Keratinocyte (primary cell): ENCODE results near the gene KIAA1217. TPM values are rescaled to one million over a fixed set of nuclear protein-coding genes. Genes with fewer than 3 reads are reported as not detected.

ENCODE experiments used
- DNase-seq: peaks from one replicate; pipeline ENCODE4 v3.0.0-alpha.2; 2011; ENCODE audit warnings: low read depth, missing footprints, low spot score
- FAIRE-seq: peaks from 2 replicates; lab custom pipeline; 2011; peaks lifted over from hg19 to GRCh38; lab: Jason Lieb, UNC
- H2AFZ ChIP-seq: 2 replicates; pipeline ENCODE4 v1.6.0; 2012; ENCODE audit warnings: low read length, control low read depth, inconsistent platforms; ENCODE audit not compliant: control insufficient read depth
- H3K27ac ChIP-seq: 2 replicates; pipeline ENCODE4 v1.5.1; 2011; ENCODE audit warnings: low read length; ENCODE audit not compliant: control insufficient read depth, insufficient read depth
- H3K27me3 ChIP-seq: 3 replicates; pipeline ENCODE4 v1.6.0; 2011; ENCODE audit warnings: low read length; ENCODE audit not compliant: control insufficient read depth, insufficient read depth; ENCODE audit errors: extremely low read depth
- H3K36me3 ChIP-seq, 2 experiments: 2 replicates in 1 of 2; 3 replicates in 1 of 2; pipeline ENCODE4 v1.5.1; 2011; ENCODE audit warnings: low read length in 2 of 2, mild to moderate bottlenecking in 1 of 2; ENCODE audit not compliant: control insufficient read depth in 2 of 2, insufficient read depth in 2 of 2; ENCODE audit errors: extremely low read depth in 1 of 2
- H3K4me1 ChIP-seq: 3 replicates; pipeline ENCODE4 v1.5.1; 2011; ENCODE audit warnings: low read length; ENCODE audit not compliant: control insufficient read depth, insufficient read depth; ENCODE audit errors: extremely low read depth
- H3K4me2 ChIP-seq: 3 replicates; pipeline ENCODE4 v1.6.0; 2011; ENCODE audit warnings: low read depth, low read length; ENCODE audit not compliant: control insufficient read depth, insufficient read depth; ENCODE audit errors: extremely low read depth
- H3K4me3 ChIP-seq, 3 experiments: fragments of 200-600 bp in 1 of 3; sonication (generic) in 1 of 3; 2 replicates in 2 of 3; 3 replicates in 1 of 3; pipeline ENCODE4 v1.5.1; 2011 to 2016; ENCODE audit warnings: low read length in 3 of 3, mild to moderate bottlenecking in 3 of 3, control low read depth in 2 of 3, inconsistent platforms in 1 of 3, low read depth in 1 of 3, mixed read lengths in 1 of 3, mixed run types in 1 of 3, moderate library complexity in 1 of 3; ENCODE audit not compliant: control insufficient read depth in 2 of 3, insufficient read depth in 2 of 3; ENCODE audit errors: extremely low read depth in 1 of 3
- H3K79me2 ChIP-seq: 2 replicates; pipeline ENCODE4 v1.6.0; 2012; ENCODE audit warnings: low read length; ENCODE audit not compliant: control insufficient read depth, insufficient read depth
- H3K9ac ChIP-seq: 3 replicates; pipeline ENCODE4 v1.6.0; 2011; ENCODE audit warnings: low read length; ENCODE audit not compliant: control insufficient read depth, insufficient read depth; ENCODE audit errors: extremely low read depth
- H3K9me1 ChIP-seq: 3 replicates; pipeline ENCODE4 v1.6.0; 2011; ENCODE audit warnings: low read length; ENCODE audit not compliant: control insufficient read depth, insufficient read depth; ENCODE audit errors: extremely low read depth
- H3K9me3 ChIP-seq: 2 replicates; pipeline ENCODE4 v1.5.1; 2012; ENCODE audit warnings: low read depth, low read length; ENCODE audit not compliant: control insufficient read depth
- H4K20me1 ChIP-seq: 3 replicates; pipeline ENCODE4 v1.6.0; 2011; ENCODE audit warnings: low read length; ENCODE audit not compliant: control insufficient read depth, insufficient read depth; ENCODE audit errors: extremely low read depth
- EZH2 ChIP-seq: IDR thresholded peaks from one replicate; pipeline ENCODE4 v1.6.1; 2012; ENCODE audit warnings: inconsistent platforms, mild to moderate bottlenecking, low read length, moderate library complexity
- dilution Hi-C: fragments of 300-500 bp; cut with MboI; formaldehyde crosslinking; loops from one replicate; pipeline ENCODE4 v1.7.0; 2020; ENCODE audit warnings: low sequenced_read_pairs; ENCODE audit not compliant: extremely low pct_ligation_motif_present
- polyA plus RNA-seq, 5 experiments: library from polyadenylated mRNA; depleted of rRNA in 3 of 5; stranded (reverse) in 3 of 5; stranded (forward) in 1 of 5; unstranded in 1 of 5; fragments of >200 nt; gene quantifications; 1 replicate in 1 of 5; 2 replicates in 3 of 5; 3 replicates in 1 of 5; pipeline versions ENCODE4 v1.2.1 to v1.2.3, GENCODE V29; 2011 to 2012; ENCODE audit warnings: missing spikeins in 2 of 5, low read depth in 1 of 5, low replicate concordance in 1 of 5
- TF ChIP-seq, protein P1 (sequence below), 3 experiments: IDR thresholded peaks in 1 of 3; conservative IDR thresholded peaks in 1 of 3; optimal IDR thresholded peaks in 1 of 3; 2 replicates in 2 of 3; 3 replicates in 1 of 3; pipeline versions ENCODE3 to v1.5.1; 2011; ENCODE audit warnings: low read length in 3 of 3, mild to moderate bottlenecking in 3 of 3, moderate library complexity in 2 of 3, control low read depth in 1 of 3, inconsistent platforms in 1 of 3; ENCODE audit not compliant: insufficient read depth in 2 of 3; ENCODE audit errors: extremely low read depth in 1 of 3

KIAA1217 gene
- polyA plus RNA-seq, 1 donor (not counting 4 experiments of a cell fraction or from before 2014, with no cell fraction given), result 10.4 TPM

DNA sequence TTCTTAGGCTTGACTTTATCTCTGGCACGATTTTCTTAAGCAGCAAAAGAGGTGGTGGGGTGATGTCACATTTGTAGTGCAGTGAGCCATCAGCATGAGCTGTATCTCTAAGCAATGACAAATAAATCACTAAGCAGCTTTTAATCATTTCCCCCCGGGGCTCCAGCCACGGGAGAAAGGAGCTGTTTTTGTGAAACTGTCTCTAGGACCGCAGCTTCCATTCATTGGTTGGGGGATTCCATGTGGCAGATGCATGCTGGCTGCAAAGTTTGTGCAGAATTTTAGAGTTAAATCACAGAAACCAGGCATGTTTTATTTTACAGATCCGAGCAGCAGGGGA, 464 bp downstream of the KIAA1217 start:
- Histone ChIP-seq H4K20me1 (no peaks in the 10 kb centered on the region), H3K4me3 (peak overlapping the region in 2 of 3 experiments; percentile 73 to 81), H3K9me1 (no peaks in the 10 kb centered on the region), H3K36me3 (no peaks in the 10 kb centered on the region), H3K9me3 (no peaks in the 10 kb centered on the region), H3K4me2 (peak overlapping the region; percentile 86), H3K27ac (peak overlapping the region; percentile 37), H3K4me1 (peaks cover 24% of the 10 kb centered on the region), H3K27me3 (no peaks in the 10 kb centered on the region), H2AFZ (peak overlapping the region; percentile 77), H3K79me2 (no peaks in the 10 kb centered on the region), H3K9ac (peak overlapping the region; percentile 77)
- FAIRE-seq (peak; percentile 78), DNase-seq (peak; percentile 30)
- dilution Hi-C loops, result no loop called here
- TF ChIP-seq, protein P1, sequence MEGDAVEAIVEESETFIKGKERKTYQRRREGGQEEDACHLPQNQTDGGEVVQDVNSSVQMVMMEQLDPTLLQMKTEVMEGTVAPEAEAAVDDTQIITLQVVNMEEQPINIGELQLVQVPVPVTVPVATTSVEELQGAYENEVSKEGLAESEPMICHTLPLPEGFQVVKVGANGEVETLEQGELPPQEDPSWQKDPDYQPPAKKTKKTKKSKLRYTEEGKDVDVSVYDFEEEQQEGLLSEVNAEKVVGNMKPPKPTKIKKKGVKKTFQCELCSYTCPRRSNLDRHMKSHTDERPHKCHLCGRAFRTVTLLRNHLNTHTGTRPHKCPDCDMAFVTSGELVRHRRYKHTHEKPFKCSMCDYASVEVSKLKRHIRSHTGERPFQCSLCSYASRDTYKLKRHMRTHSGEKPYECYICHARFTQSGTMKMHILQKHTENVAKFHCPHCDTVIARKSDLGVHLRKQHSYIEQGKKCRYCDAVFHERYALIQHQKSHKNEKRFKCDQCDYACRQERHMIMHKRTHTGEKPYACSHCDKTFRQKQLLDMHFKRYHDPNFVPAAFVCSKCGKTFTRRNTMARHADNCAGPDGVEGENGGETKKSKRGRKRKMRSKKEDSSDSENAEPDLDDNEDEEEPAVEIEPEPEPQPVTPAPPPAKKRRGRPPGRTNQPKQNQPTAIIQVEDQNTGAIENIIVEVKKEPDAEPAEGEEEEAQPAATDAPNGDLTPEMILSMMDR (optimal IDR thresholded peaks at IDR 0.05 in 1 of 3, IDR thresholded peaks at IDR 0.05 in 1 of 3, conservative IDR thresholded peaks at IDR 0.05 in 1 of 3; ENCODE audit: extremely low read depth in 1 of 3, insufficient read depth in 2 of 3, low read length in 3 of 3), result no peak
- no peak for TF ChIP-seq EZH2

DNA sequence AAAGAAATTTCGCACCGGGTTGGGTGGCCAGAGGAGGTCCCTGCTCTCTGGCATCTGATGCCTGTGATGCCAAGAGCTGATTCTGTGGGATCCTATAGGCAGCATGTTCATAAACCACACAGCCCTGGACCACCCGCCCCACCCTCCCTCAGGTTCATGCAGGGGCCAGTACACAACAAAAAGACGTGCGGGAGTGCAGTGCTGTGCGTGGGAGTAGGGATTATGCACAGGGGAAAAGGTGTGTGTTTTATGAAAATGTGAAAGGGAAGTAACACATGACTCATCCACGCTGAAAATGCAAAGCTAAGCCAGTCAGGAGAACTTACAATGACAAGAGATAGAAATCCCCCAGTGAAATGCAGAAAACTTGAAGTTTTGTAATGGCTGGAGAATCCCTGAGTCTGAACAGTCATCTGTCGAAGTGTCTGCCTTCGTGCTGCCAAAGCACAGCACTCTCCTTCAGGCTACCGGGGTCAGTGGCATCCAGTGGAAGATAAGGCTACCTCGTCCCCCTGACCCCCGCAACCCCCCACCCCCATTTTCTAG, 1.1 kb downstream of the KIAA1217 start:
- Histone ChIP-seq H3K27ac (peak overlapping the region; percentile 37), H3K4me2 (peak overlapping the region; percentile 86), H3K4me1 (peaks cover 29% of the 10 kb centered on the region), H4K20me1 (no peaks in the 10 kb centered on the region), H3K27me3 (no peaks in the 10 kb centered on the region), H2AFZ (peak overlapping the region; percentile 1), H3K36me3 (no peaks in the 10 kb centered on the region), H3K9me3 (no peaks in the 10 kb centered on the region), H3K4me3 (peak overlapping the region in 2 of 3 experiments; percentile 73 to 81), H3K9me1 (no peaks in the 10 kb centered on the region), H3K79me2 (no peaks in the 10 kb centered on the region), H3K9ac (peak overlapping the region; percentile 77)
- FAIRE-seq (peak; percentile 71), DNase-seq (peak; percentile 38)
- TF ChIP-seq, protein P1 (optimal IDR thresholded peaks at IDR 0.05 in 1 of 3, IDR thresholded peaks at IDR 0.05 in 1 of 3, conservative IDR thresholded peaks at IDR 0.05 in 1 of 3; ENCODE audit: extremely low read depth in 1 of 3, insufficient read depth in 2 of 3, low read length in 3 of 3), result no peak
- no peak for TF ChIP-seq EZH2
- dilution Hi-C loops, result no loop called here
